ENCODE measurements around the gene ADGRD1.

GRCh38 chr12:130948136-130948535 lies 5.6 kb upstream of the ADGRD1 start:
- TF ChIP-seq CTCF (IDR thresholded peaks at IDR 0.05; ENCODE audit: borderline replicate concordance, extremely low read depth, low read length, poor library complexity, severe bottlenecking) (no peak), EZH2 (IDR thresholded peaks at IDR 0.05; ENCODE audit: borderline replicate concordance, low read depth, low read length, severe bottlenecking) (no peak)

Data from DND-41 (cell line).